Type B pancreatic cell (in vitro differentiated cells): Measurements from ENCODE around the gene APBA2. TPM values are rescaled to one million over a fixed set of nuclear protein-coding genes. Genes with fewer than 3 reads are reported as not detected.

ENCODE experiments used
- DNase-seq: peaks from one replicate; pipeline ENCODE4 v3.0.0; 2021; ENCODE audit warnings: mixed read lengths; ENCODE audit not compliant: unreplicated experiment; ENCODE audit errors: extremely low spot score
- H3K27ac Mint-ChIP-seq: 2 replicates; pipeline ENCODE4 v1.8.0; 2021; ENCODE audit warnings: mild to moderate bottlenecking, mixed read lengths
- H3K27me3 Mint-ChIP-seq: 2 replicates; pipeline ENCODE4 v1.8.0; 2021; ENCODE audit warnings: mixed read lengths
- H3K36me3 Mint-ChIP-seq: 2 replicates; pipeline ENCODE4 v1.8.0; 2021; ENCODE audit warnings: mixed read lengths
- H3K4me1 Mint-ChIP-seq: one replicate; pipeline ENCODE4 v1.8.0; 2021; ENCODE audit warnings: mixed read lengths; ENCODE audit not compliant: unreplicated experiment
- H3K4me3 Mint-ChIP-seq: 2 replicates; pipeline ENCODE4 v1.8.0; 2021; ENCODE audit warnings: mild to moderate bottlenecking, mixed read lengths
- H3K9me3 Mint-ChIP-seq: 2 replicates; pipeline ENCODE4 v1.8.0; 2021; ENCODE audit warnings: mixed read lengths
- total RNA-seq: library from RNA; stranded (reverse); gene quantifications from 2 replicates; pipeline ENCODE4 v1.2.1, GENCODE V29; 2021; ENCODE audit warnings: low replicate concordance
- TF ChIP-seq, protein P1 (sequence below): fragments of 200-600 bp; sonication (generic); conservative IDR thresholded peaks from 2 replicates; pipeline ENCODE4 v1.5.0; 2021; ENCODE audit warnings: antibody characterized with exemption, mild to moderate bottlenecking

APBA2 gene
- total RNA-seq, 1 donor from 2014 or later, result 33.3 TPM

DNA sequence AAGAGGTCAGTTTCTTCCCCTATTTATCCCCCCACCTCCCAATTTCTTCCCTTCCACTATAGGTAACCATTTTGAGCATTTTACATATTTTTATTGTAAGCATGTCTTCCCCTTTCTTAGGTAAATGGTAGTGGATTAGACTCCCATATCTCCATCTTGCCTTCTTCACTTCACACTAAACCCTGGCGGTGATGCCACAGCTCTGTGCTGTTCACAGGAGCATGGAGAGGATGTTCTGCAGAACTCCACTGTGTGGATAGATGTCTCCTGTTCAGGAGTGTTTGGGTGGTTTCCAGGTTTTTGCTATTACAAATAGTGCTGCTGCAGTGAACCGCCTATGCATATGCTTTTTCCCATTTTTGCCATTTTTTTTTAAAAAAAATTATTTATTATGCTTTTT, 201.1 kb downstream of the APBA2 start:
- DNase-seq, result no peak
- H3K9me3 Mint-ChIP-seq, result peaks cover 4% of the 10 kb centered on the region
- H3K27ac Mint-ChIP-seq, result no peak overlapping the region
- H3K4me3 Mint-ChIP-seq, result no peak overlapping the region
- TF ChIP-seq, protein P1, sequence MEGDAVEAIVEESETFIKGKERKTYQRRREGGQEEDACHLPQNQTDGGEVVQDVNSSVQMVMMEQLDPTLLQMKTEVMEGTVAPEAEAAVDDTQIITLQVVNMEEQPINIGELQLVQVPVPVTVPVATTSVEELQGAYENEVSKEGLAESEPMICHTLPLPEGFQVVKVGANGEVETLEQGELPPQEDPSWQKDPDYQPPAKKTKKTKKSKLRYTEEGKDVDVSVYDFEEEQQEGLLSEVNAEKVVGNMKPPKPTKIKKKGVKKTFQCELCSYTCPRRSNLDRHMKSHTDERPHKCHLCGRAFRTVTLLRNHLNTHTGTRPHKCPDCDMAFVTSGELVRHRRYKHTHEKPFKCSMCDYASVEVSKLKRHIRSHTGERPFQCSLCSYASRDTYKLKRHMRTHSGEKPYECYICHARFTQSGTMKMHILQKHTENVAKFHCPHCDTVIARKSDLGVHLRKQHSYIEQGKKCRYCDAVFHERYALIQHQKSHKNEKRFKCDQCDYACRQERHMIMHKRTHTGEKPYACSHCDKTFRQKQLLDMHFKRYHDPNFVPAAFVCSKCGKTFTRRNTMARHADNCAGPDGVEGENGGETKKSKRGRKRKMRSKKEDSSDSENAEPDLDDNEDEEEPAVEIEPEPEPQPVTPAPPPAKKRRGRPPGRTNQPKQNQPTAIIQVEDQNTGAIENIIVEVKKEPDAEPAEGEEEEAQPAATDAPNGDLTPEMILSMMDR, result no peak
- peaks cover 4% of the 10 kb centered on the region for H3K36me3 Mint-ChIP-seq
- H3K27me3 Mint-ChIP-seq, result no peaks in the 10 kb centered on the region
- H3K4me1 Mint-ChIP-seq, result peaks cover 4% of the 10 kb centered on the region

DNA sequence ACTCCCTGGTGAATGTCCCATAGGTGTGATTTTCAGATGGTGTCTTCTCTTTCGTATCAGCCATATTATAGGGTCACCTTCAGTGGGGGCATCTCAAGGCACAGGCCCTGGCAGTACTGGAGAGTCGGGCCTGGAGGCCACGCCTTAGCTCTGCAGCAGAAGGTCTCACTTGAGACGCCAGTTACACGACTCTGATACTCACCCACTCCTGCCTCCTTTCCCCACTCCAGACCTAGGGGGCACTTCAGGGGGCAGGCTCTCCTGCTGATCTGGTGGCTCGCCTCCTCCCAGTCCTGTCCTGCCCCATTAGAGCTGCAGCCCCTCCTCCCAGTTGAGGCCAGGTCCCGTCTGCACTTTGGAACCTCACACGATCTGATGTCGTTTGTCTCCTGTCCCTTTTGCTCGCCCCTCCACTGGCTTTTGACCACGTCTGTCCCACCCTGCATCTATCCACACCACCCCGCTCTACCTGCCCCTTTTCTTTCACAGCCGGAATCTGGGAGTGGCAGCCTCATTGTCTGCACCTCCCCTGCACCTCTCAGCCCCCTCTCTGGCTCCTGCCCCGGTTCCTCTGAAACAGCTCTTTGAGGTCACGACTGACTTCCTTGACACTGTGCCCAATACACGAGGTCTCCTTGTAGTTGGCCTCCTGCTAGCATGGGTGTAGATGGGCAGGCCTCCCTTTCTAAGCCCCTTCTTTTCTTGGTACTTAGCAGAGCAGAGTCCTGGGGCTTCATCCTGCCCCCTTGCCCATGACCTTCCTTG, 201.9 kb downstream of the APBA2 start:
- Mint-ChIP-seq H3K9me3 (peaks cover 4% of the 10 kb centered on the region), H3K4me1 (peaks cover 4% of the 10 kb centered on the region), H3K4me3 (no peak overlapping the region), H3K27me3 (no peaks in the 10 kb centered on the region), H3K36me3 (peaks cover 4% of the 10 kb centered on the region), H3K27ac (peak overlapping the region; percentile 6)
- no peak for DNase-seq
- TF ChIP-seq, protein P1, result no peak

DNA sequence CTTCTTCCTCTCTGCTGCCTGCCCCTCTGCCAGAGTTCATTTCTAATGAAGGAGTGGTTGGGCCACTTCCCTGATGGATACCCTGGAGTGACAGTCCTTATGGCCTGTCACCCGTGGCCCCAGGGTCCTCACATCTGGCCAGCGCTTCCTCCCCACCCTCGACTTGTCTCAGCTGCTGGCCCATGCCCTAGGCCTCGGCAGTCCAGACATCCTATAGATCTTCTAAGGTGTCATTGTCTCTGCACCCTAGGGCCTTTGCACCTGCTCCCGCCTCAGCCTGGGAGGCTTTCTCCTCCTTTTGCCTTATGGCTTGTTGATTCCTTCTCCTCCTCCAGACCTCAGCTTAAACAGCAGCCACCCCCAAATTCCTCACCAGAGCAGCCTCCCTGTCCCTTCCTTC, 202.9 kb downstream of the APBA2 start:
- Mint-ChIP-seq H3K9me3 (peaks cover 4% of the 10 kb centered on the region), H3K36me3 (peaks cover 4% of the 10 kb centered on the region), H3K27me3 (no peaks in the 10 kb centered on the region), H3K4me1 (peaks cover 4% of the 10 kb centered on the region), H3K4me3 (no peak overlapping the region), H3K27ac (no peak overlapping the region)
- no peak for DNase-seq
- TF ChIP-seq, protein P1, result no peak

DNA sequence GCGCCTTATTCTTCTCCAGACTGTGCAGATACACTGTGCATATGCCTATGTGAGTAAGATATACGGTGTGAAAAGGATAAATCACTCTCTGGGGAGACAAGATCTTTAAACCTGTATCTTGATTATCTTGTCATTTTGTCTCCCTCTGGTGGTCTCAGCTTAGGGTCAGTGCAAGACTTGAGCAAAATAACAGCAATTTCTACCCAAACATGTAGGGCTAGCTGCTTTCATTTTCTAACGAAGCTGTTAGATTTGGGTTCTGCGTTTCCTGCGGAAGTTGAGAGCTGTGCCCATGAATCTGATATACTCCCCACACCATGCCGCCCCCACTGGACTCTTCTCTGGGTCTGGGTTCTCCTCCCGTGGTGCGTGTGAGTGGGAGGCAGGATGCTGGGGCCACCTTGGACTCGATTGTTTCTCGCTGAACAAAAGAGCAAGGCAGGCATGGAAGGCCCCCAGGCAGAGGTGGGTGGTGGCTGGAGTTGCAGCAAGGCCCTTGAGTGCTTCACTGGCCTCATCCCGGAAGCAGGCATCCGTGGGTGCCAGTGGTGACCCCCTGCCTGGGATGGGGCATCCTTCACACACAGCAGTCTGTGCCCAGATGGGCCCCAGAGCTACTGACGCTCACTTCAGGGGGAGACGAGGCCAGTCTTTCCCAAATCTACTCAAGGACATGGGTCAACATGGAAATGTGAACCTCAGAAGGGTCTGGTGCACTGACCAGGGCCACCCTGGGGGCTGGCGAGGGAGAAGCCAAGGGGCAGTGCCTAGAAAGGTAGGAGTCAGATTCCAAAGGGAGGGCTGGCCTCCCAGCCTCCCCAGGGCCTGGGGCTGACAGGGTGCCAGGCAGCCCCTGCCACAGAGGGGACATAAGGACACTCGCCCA, 204.2 kb downstream of the APBA2 start:
- Mint-ChIP-seq H3K27ac (no peak overlapping the region), H3K36me3 (peaks cover 10% of the 10 kb centered on the region), H3K27me3 (no peaks in the 10 kb centered on the region), H3K4me1 (peaks cover 12% of the 10 kb centered on the region), H3K9me3 (no peaks in the 10 kb centered on the region), H3K4me3 (no peak overlapping the region)
- DNase-seq, result no peak
- TF ChIP-seq, protein P1, result peak; percentile 66

DNA sequence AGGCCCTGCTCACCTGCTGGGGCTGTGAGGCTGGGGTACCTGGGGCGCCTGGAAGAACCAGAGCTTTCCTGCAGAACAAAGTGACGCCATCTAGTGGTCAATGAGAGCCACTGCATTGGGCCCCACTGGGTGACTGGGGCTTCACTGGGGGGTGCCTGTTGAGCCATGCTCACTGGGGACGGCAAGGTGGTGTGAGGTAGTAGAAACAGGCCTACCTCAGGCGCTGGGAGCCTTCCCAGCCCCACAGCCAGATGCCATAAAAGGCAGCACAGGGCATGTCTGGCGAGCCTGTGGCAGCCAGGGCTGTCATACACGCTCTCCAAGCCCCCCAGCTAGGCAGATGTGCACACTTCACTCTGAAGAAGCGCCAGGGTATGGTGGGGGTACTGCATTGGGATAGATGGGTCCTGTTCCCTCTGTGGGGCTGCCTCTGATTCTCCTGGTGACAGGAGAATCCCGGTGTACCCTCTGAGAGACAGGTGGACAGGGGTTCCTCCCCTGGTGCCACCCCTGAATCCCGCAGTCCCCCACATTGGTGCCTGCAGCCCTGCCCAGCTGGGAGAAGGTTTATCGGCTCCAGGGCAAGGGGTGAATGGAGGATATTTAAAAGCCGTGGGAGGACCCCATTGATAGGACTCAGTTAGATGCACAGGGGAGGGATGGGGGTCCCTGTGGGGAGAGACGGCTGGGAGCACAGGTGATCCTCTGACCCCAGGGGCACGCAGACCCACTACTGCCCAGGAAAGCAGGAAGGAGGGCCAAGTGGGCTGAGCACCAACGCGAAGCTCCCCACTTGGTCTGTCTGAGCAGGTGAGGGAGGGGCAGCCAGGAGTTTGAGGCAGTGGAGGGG, 205.1 kb downstream of the APBA2 start:
- peaks cover 12% of the 10 kb centered on the region for H3K4me1 Mint-ChIP-seq
- H3K36me3 Mint-ChIP-seq, result peaks cover 6% of the 10 kb centered on the region
- no peak overlapping the region for H3K27ac Mint-ChIP-seq
- no peak overlapping the region for H3K4me3 Mint-ChIP-seq
- DNase-seq, result no peak
- TF ChIP-seq, protein P1, result peak; percentile 83
- H3K9me3 Mint-ChIP-seq, result no peaks in the 10 kb centered on the region
- no peaks in the 10 kb centered on the region for H3K27me3 Mint-ChIP-seq
